ACHN (cell line): ENCODE data around the gene ZFPM1.
A peak's percentile ranks its signal among the peaks of the same experiment; 100 is the strongest.

Experiments
- DNase-seq: peaks from one replicate; pipeline ENCODE4 v3.0.0-alpha.2; 2015
- in situ Hi-C: cut with HindIII; loops from 2 replicates; pipeline ENCODE4 v1.10.0; 2017; ENCODE audit warnings: low sequenced_read_pairs, low pct_ligation_motif_present, low pct_unique_long_range_greater_than_20kb

Gene ZFPM1

DNA sequence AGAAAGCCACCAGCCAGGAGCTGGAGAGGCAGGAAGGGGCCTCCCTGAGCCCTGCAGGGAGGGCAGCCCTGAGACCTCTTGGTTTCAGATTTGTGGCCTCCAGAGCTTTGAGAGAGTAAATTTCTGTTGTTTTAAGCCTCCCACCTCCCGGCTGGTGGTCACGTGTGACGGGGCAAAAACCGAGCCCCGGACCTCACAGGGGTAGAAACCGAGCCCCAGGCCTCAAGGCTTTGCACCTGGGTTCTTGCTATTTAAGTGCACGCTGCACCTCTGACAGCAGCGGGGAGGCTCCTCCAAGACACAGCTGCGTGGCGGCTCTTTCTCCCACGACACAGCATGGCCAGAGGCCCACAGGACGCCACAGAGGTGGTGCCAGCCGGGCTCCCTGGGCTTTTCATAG, 99.7 kb downstream of the ZFPM1 start:
- no peak for DNase-seq
- in situ Hi-C loops, result no loop called here

DNA sequence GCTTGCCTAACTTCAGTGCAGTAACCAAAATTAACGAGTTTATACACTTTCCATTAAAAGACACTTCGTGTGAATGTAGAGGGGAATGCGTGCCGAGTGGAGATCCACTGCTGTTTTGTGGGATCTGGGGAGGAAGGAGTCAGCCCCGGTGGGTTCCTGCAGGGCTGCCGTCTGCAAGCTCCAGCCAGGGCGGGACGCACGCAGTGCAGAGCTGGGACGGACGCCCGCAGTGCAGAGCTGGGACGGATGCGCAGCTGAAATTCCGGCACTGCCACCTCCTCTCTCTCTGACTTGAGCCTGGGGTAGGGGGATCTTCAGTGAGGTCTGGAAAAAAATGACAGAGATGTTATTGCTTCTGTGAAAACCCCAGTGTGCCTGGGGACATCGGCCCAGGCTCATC, 100.7 kb downstream of the ZFPM1 start:
- no peak for DNase-seq
- in situ Hi-C loops, result no loop called here

DNA sequence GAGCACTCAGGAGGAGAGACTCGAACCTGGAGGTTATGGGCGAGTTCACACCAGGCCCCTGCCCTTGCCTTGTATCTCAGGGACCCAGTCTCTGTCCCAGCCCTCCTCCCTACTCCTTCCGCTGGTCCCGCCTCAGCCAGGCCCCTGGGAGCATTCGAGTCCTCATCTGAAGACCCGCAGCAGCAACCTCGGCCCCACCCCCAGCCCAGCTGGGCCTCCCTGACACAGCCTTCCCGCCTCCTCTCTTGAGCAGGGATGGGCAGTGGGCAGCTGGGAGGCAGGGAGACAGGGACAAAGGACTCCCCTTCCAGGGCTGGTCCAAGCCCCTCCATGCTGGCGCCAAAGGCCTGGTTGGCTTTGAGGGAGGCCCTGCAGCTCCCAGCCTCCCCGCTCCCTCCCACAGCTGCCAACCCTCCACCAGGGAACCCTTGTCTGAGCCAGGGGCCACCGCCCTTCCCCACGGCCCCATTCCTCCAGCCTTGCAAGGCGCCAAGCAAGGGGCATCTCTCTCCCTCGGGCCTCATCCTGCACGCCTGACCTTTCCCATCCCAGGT, 101.7 kb downstream of the ZFPM1 start:
- in situ Hi-C loops, result no loop called here
- no peak for DNase-seq

DNA sequence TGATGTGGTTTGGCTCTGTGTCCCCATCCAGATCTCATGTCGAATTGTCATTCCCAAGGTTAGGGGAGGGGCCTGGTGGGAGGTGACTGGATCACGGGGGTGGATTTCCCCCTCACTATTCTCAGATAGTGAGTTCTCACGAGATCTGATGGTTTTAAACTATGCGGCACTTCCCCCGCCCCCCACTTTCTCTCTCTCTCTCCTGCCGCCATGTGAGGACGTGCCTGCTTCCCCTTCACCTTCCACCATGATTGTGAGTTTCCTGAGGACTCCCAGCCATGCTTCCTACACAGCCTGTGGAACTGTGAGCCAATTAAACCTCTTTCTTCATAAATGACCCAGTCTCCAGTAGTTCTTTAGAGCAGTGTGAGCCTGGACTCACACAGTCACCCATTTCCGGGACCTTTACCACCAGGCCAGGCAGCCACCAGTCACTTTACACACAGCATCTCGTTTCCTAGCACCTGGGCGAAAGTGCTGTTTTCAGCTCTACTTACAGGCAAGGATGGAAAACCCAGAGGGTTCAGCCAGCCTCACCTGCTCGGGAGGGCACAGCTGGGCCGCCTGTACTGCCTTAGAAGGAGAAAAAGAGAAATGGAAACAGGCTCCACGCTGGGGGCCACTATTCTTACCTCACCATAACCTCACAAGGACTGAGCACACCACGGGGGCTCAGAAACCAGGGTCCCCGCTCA, 103.4 kb downstream of the ZFPM1 start:
- in situ Hi-C loops, result no loop called here
- no peak for DNase-seq

DNA sequence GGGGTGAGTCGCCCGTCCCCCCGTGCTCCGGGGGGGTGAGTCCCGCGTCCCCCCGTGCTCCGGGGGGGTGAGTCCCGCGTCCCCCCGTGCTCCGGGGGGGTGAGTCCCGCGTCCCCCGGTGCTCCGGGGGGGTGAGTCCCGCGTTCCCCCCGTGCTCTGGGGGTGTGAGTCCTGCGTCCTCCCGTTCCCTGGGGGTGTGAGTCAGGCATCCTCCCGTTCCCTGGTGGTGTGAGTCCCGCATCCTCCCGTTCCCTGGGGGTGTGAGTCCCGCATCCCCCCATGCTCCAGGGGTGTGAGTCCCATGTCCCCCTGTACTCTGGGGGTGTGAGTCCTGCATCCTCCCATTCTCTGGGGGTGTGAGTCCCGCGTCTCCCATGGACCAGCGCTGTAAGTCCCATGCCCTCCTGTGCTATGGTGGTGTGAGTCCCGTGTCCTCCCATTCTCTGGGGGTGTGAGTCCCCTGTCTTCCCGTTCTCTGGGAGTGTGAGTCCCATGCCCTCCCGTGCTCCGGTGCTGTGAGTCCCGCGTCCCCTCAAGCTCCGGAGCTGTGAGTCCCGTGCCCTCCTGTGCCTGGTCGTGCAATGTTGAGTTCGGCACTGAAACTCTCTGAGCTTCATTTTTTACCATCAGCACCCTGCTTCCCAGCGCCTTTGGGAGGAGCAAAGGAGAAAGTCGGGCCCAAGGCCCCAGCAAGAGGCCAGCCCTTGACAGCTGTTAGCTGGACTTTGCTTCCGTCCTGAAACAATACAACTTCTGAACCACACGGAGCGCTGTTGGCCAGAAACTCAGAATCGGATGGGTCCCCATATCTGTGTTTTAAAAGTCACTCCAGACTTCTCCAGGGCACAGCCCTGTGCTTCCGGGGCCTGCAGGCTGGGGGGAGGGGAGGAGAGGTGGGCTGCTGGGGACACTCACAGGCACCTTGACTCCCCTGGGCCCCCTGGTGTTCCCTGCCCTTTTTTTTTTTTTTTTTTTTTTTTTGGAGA, 105.7 kb downstream of the ZFPM1 start:
- peak; percentile 68 for DNase-seq
- in situ Hi-C loops, result no loop called here

DNA sequence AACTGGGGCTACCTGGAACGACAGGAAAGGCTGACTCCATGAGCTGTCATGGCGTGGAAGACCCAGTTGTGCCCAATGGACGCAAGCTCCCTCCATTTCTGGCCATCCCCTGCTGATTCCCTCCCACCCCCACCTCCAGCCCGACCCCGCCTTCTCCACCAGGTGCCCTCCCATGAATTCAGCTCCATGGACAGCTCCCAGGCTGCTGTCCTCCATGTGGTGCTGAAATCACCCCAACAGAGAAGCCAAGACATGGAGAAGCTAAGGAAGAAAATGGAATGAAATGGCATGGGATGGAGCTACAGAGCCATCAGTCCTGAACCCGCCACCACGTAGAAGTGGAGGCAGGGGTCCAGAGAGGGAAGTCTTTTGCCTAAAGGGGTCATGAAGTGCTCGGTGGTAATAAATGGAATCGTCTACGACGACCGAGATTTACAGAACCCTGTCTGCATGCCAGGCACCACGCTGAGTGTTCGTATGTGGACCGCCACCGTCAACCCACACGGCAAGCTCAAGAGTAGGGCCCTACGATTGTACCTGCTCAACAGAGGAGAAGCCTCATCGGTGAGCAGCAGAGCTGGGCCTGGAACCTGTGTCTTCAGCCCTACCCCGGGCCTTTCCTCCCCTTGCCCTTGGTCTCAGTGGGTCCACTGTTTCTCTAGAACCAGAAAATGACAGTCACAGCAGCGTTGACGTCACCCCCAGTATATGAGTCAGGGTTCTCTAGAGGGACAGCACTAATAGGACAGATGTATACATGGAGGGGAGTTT, 107.8 kb downstream of the ZFPM1 start:
- in situ Hi-C loops, result no loop called here
- peak; percentile 73 for DNase-seq

DNA sequence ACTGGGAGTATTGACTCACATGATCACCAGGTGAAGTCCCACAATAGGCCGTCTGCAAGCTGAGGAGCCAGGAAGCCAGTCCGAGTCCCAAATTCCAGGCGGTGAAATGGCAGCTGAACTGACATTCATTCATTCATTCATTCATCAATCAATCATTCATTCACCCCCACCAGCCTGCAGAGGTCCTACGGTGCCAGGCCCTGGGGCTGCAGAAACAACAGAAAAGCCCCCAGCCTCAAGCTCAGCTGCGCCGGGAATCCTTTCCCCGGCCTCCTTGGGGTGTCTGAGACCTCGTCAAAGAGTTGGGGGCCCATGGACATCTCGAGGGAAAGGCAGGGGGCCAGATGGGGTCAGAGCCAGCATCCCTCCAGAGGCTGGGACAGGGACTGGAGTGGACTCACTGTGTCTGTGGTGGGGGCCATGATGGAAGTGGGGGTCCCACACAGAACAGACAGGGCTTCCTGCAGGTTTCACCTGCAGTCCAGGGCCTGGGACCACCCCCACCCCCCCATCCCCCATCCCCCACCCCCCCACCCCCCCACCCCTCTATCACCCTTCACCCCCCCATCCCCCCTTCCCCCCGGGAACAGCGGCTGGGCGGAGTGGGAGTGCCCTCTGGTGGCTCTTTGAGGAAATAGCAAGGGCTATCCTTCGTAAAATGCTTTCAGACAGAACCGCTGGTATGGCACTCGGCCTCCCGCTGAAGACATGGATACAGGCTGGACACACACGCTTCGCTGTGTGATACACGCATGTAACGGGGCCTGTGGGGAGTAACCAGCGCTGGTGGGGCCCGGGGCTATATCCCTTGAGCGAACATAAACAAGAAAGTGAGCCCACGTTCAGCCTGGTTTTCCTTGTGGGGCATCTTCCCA, 108.6 kb downstream of the ZFPM1 start:
- DNase-seq, result peak; percentile 62
- in situ Hi-C loops, result no loop called here

DNA sequence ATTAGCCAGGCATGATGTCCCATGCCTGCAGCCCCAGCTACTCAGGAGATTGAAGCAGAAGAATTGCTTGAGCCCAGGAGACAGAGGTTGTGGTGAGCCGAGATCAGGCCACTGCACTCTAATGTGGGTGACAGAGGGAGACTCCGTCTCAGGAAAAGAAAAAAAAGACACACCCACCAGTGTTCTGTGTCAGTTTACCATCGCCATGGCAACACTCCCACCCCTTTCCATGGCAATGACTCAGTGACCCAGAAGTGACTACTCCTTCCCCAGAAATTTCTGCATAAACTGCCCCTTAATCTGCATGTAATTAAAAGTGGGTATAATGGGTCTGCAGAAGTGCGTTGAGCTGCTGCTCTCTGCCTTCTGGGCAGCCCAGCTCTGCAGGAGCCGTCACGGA, 113.1 kb downstream of the ZFPM1 start:
- DNase-seq, result no peak
- in situ Hi-C loops, result no loop called here

DNA sequence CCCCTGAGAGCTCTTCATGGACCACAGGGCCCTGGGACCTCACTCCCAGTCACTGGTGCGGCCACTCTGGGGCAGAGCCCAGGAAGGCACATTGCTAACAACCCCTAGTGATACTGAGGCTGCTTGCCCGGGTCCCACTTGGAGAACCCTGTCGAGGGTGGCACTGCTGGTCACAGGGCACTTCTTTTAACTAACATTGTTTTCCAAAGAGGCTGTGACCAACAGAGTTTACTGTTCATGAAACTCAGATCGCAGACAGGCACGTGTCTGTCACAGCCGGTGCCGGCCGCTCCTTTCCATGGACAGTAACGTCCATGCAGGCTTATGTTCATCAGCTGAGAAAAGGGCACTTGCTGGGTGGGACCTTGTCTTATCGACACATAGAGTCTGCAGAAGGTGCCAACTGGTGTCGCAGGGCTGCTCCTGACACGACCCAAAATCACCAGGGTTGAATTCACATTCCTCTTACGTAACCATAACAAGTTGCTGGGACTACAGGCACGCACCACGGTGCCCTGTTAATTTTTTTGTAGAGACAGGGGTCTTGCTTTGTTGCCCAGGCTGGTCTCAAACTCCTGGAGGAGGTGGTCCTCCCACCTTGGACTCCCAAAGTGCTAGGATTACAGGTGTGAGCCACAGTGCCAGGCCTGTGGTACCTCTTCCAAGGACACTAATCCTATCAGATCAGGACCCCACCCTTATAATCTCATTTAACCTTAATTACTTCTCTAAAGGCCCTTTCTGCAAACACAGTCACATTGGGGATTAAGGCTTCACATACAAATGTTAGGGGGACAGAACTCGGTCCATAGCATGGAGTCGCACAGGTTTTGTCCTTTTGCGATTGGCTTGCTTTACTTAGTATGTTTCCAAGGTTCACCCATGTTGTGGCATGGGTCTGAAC, 115.9 kb downstream of the ZFPM1 start:
- in situ Hi-C loops, result no loop called here
- DNase-seq, result no peak

DNA sequence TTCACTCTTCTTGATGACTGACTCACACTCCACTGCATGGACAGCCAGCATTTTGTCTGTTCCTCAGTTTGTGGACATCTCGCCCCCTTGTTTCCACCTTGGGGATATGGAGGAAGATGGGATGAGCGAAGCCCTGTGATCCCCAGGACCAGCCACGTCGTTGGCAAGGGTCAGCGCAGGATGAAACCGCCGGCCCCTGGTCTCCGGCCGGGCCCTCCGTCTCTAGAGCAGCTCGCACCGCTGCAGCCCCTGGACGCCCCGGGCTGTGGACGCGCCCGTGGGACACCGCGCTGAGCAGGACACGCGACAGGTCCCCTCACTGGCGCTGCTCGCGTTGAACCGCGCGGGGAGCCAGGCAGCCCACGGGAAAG, 116.5 kb downstream of the ZFPM1 start:
- peak; percentile 9 for DNase-seq
- in situ Hi-C loops, result no loop called here

DNA sequence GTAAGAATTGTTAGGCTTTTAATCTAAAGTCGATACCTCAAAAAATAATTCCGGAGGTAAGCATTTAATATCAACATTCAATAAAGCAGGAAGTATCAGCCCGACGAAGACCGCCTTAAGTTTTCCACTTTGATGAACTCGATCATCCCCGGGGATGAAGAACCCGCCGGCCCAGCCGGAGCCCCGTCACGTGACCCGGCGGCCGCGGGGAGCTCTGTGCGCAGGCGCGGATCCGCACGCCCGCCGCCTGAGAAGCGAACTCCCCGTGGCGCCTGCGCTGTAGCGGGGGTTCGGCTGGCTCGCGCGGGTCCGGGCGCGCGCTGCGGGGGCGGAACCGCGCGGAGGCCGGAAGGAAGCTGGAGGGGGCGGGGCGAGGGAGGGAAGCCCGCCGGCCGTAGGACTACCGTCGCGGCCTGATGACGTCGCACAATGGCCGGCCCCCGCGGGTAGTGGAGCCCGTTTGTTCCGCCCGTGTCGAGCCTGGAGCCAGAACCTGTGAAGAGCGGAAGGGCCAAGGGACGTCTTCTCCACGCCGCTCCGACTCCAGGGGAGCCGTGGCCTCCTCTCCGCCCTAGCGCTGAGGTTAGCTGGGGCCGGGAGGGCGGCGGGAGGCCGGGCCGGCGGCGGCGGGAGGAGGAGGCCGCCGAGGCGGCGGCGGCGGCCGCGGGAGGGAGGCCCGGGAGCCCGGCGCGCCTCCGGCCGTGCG, 117.1 kb downstream of the ZFPM1 start, which contains the start of gene ZC3H18:
Gene ZC3H18, plus strand, starts transcription at position 419 of the 706 bp plus-strand sequence. CDS start 6,721 bp downstream, outside the sequence.
- in situ Hi-C loops, result no loop called here

DNA sequence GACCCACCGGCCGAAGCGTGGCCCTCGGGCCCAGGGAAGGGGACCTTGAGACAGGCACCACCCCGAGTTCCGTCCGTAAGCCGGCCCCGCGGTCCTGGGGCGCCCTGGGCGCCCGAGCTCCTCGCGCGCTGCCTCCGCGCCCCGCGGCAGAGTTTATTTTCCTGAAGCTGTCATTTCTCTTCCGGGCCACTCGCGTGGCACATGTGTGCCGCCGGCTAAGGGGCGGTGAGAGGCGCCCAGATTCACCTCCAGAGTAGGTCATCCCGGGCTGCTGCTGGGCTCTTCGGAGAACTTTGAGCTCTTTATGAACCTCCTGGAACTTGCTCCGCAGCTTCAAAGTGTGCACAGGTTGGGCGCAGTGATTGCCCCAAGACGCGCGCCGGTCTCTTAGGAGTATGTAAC, 117.6 kb downstream of the ZFPM1 start:
- in situ Hi-C loops, result no loop called here
- peak; percentile 39 for DNase-seq

More for the DNA sequence above, 117.1 kb downstream of the ZFPM1 start, which contains the start of gene ZC3H18:
- peak; percentile 98 for DNase-seq

DNA sequence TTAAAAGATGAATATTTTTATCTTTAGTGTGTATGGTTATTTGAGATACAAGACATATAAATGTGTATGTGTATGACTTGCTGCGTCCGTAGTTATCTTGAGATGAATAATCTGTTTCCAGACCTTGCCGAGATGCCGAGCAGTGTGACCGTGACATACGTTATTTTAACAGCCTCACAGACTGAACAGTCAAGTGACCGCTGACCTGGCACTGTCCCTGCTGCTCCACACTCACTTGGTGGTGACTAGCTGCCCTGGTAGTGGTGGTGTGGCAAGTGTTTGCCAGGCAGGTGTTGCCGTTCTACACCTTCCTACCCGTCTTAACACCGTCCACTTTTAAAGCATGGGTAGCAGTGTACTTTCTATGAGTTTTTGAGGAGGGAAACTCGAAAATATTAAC, 122.2 kb downstream of the ZFPM1 start:
- in situ Hi-C loops, result no loop called here
- no peak for DNase-seq

DNA sequence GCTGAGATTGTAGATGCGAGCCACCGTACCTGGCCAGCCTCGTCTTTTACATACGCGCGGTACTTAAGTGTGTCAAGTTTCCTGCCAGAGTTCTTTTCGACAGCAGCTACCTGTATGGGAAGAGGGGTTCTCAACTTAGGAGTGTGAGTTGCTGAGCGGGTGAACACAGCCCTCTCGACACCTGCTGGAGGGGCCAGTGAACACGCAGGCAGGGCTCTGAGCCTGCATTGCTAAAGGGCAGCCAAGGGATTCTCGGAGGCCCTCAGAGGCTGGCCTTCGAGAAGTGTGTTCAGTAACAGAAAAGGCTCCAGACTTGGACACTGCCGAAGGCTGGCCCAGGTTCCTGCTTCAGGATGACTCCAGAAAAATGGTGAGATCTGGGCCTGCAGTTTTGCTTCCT, 123.2 kb downstream of the ZFPM1 start:
- in situ Hi-C loops, result no loop called here
- no peak for DNase-seq

DNA sequence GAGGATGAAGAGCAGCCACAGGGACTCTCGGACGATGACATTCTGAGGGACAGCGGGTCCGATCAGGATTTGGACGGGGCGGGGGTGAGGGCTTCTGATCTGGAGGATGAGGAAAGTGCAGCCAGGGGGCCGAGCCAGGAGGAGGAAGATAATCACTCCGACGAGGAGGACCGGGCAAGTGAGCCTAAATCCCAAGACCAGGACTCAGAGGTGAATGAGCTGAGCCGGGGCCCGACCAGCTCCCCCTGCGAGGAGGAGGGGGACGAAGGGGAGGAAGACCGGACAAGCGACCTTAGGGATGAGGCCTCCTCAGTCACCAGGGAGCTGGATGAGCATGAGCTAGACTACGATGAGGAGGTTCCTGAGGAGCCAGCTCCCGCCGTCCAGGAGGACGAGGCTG, 124.1 kb downstream of the ZFPM1 start:
- in situ Hi-C loops, result no loop called here
- no peak for DNase-seq
